HepG2 (cell line): Measurements from ENCODE around the gene XKR7.

Experiments used
- JUN ChIP-seq: sonication (generic); formaldehyde crosslinking; IDR thresholded peaks from 2 replicates; pipeline ENCODE4 v1.4.0; 2020; ENCODE audit warnings: mild to moderate bottlenecking, missing genetic modification reagents
- TF ChIP-seq, protein P1 (sequence below): IDR thresholded peaks from 2 replicates; pipeline ENCODE4 v1.6.1; 2012; ENCODE audit warnings: inconsistent platforms
- TF ChIP-seq, protein P2 (sequence below): sonication (generic); formaldehyde crosslinking; IDR thresholded peaks from 2 replicates; pipeline ENCODE4 v1.5.1; 2020; ENCODE audit warnings: missing genetic modification reagents, mild to moderate bottlenecking, borderline replicate concordance
- TF ChIP-seq, protein P3 (sequence below): sonication (generic); formaldehyde crosslinking; IDR thresholded peaks from 2 replicates; pipeline ENCODE4 v1.5.0; 2020; ENCODE audit warnings: mild to moderate bottlenecking, missing genetic modification reagents, moderate library complexity

DNA sequence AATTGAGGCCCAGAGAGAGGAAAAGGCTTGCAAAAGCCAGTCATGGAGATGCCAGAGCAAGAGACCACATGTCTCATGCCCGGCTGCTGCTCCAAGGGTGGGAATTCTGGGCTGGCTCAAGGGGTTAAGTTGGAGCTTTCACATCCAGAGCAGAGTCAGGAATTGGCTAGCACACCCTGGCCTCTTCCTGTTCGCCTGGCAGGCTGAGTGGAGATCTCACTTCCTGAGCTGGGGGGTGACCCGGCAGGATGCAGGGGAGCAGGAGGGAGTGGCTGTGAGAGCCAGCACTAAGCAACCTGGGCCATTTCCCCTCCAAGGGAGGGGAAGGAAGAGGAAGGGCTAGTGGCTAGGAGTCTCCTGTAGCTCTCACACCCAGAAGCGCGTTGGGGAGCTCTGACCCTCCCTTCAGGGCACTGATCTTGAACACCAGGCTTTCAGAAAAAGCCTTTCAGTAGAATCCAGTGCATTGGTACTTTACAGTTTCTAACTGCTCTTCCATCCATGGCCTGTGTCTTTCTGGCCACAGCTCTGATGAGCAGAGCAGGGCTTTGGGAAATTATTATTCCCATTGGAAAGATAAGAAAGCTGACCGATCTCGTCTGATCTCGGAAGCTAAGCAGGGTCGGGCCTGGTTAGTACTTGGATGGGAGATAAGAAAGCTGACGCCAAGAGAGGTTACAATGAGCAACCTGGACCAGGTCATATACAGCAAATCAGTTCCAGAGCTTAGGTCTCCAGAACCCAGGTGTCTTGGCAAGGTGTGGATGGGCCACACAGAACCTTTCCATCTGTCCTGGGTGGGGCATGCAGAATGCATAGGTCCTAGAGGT, 40.1 kb downstream of the XKR7 start:
- TF ChIP-seq, protein P1, sequence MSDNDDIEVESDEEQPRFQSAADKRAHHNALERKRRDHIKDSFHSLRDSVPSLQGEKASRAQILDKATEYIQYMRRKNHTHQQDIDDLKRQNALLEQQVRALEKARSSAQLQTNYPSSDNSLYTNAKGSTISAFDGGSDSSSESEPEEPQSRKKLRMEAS = no peak
- no peak for TF ChIP-seq JUN (CRISPR knock-in tag)
- TF ChIP-seq, protein P2, sequence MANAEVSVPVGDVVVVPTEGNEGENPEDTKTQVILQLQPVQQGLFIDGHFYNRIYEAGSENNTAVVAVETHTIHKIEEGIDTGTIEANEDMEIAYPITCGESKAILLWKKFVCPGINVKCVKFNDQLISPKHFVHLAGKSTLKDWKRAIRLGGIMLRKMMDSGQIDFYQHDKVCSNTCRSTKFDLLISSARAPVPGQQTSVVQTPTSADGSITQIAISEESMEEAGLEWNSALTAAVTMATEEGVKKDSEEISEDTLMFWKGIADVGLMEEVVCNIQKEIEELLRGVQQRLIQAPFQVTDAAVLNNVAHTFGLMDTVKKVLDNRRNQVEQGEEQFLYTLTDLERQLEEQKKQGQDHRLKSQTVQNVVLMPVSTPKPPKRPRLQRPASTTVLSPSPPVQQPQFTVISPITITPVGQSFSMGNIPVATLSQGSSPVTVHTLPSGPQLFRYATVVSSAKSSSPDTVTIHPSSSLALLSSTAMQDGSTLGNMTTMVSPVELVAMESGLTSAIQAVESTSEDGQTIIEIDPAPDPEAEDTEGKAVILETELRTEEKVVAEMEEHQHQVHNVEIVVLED (CRISPR knock-in tag) = no peak
- TF ChIP-seq, protein P3, sequence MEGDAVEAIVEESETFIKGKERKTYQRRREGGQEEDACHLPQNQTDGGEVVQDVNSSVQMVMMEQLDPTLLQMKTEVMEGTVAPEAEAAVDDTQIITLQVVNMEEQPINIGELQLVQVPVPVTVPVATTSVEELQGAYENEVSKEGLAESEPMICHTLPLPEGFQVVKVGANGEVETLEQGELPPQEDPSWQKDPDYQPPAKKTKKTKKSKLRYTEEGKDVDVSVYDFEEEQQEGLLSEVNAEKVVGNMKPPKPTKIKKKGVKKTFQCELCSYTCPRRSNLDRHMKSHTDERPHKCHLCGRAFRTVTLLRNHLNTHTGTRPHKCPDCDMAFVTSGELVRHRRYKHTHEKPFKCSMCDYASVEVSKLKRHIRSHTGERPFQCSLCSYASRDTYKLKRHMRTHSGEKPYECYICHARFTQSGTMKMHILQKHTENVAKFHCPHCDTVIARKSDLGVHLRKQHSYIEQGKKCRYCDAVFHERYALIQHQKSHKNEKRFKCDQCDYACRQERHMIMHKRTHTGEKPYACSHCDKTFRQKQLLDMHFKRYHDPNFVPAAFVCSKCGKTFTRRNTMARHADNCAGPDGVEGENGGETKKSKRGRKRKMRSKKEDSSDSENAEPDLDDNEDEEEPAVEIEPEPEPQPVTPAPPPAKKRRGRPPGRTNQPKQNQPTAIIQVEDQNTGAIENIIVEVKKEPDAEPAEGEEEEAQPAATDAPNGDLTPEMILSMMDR (CRISPR knock-in tag) = no peak
